Stimulated activated CD8-positive, alpha-beta memory T cell treated with anti-CD3 and anti-CD28 coated beads, Interleukin-7, amount 100 ng/mL, for 48 hours (primary cell): ENCODE measurements around the gene PRKD2.
"Not testable (repeated sequence)": the region's sequence is repeated elsewhere in the genome, so short reads cannot be mapped to it uniquely, and the experiment has no call there.

Experiments used
- DNase-seq, 2 donors: peaks; one replicate each; pipeline ENCODE4 v3.0.0-alpha.2; 2020; ENCODE audit warnings: low read depth in 1 of 2; ENCODE audit errors: extremely low read depth in 1 of 2

Gene PRKD2

GRCh38 chr19:46717034-46717715 is at the start of gene PRKD2:
Gene PRKD2, minus strand, starts transcription at chr19:46717114. Its CDS starts 744 bp downstream, at chr19:46716370.
- peak; percentile 79 to 84 for DNase-seq

GRCh38 chr19:46764817-46765291 is 47.9 kb upstream of the PRKD2 start:
- no peak for DNase-seq

GRCh38 chr19:46762245-46762890 is 45.5 kb upstream of the PRKD2 start:
- DNase-seq = no peak

DNA sequence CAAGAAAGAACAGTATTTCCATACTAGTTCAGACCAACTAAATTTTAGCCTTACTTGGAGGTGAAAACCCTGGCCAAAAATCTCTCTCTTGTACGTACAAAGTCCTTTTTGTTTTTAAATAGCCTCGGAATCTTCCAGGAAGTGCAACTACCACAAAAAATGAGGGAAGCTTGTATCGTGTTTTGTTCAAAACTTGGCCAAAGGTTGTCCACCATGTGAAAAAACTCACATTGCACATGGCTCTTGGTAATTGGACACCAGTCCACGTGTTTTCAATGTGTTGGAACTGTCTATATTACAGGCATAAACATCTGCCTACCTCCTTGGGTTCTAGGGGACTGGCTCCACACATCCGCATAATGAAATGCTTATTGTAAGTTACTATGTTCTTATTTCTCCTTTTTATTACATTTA is 44.5 kb upstream of the PRKD2 start:
- DNase-seq = no peak

GRCh38 chr19:46760897-46761296 is 44.0 kb upstream of the PRKD2 start:
- DNase-seq = not testable (repeated sequence)

DNA sequence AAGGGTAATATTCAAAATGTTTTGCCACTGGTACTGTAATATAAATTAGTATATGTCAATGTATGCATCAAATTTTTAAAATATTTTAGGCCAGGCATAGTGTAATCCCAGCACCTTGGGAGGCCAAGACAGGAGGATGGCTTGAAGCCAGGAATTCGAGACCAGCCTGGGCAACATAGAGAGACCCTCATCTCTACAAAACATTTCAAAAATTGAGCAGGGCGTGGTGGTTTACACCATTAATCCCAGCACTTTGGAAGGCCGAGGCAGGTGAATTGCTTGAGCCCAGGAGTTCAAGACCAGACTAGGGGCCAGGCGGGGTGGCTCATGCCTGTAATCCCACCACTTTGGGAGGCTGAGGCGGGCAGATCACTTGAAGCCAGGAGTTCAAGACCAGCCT is 43.4 kb upstream of the PRKD2 start:
- no peak for DNase-seq

GRCh38 chr19:46759817-46760333 is 43.0 kb upstream of the PRKD2 start:
- DNase-seq = no peak

GRCh38 chr19:46759206-46759605 is 42.3 kb upstream of the PRKD2 start:
- DNase-seq = no peak

DNA sequence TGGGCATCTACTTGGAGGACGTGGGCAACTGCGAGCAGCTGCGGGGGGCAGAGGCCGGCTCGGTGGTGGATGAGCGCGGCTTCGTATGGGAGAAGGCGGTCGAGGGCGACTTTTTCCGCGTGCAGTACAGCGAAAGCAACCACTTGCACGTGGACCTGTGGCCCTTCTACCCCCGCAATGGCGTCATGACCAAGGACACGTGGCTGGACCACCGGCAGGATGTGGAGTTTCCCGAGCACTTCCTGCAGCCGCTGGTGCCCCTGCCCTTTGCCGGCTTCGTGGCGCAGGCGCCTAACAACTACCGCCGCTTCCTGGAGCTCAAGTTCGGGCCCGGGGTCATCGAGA is 39.6 kb upstream of the PRKD2 start:
- DNase-seq = no peak

- no peak for DNase-seq
Observed at GRCh38 chr19:46755853-46756543, 39.1 kb upstream of the PRKD2 start.

- no peak for DNase-seq
Observed at GRCh38 chr19:46755077-46755852, 38.4 kb upstream of the PRKD2 start.

GRCh38 chr19:46753420-46754155 is 36.7 kb upstream of the PRKD2 start:
- DNase-seq = peak in 1 of 2 donors; percentile 50

- DNase-seq = peak in 1 of 2 donors; percentile 68
Observed at GRCh38 chr19:46748325-46749109, 31.6 kb upstream of the PRKD2 start.

DNA sequence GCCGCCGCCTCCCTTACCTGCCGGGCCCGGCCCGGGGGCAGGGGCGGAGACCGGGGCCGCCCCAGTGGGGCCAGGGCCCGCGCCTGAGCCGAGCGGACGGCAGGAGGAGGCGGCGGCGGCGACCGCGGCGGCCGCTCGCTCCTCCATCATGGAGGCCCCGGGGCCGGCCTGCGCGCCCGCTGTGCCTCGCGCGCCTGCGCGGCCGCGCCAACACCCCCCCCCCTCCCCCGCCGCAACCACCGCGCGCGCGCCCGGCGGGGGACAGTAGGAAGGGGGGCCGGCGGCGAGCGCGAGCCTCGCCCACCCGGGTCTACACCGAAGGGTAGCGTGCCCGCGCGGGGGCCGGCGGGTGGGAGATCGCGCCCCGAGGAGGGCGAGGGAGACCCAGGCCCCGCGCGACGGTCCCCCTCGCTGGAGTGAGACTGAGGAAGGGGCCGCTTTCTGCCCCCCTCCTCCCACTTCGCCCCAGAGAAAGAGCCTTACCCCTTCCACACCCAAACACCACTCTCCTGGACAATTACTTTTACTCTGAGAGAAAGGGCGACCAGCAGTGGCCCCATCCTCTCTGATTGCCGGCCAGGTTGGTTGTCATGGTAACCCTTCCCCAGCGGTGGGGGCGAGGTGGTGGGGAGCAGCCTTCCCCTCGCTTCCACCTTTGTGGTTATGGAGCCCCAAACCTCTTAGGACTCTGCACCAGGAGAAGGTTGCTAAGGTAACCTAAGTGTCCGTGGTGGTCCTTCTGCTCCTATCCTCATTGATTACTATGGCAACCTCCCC is 29.6 kb upstream of the PRKD2 start, which contains the start of gene STRN4:
Gene STRN4 (minus strand): TSS at position 170 of the 777 bp plus-strand sequence. CDS start 20 bp downstream, at position 150.
- no peak for DNase-seq

DNA sequence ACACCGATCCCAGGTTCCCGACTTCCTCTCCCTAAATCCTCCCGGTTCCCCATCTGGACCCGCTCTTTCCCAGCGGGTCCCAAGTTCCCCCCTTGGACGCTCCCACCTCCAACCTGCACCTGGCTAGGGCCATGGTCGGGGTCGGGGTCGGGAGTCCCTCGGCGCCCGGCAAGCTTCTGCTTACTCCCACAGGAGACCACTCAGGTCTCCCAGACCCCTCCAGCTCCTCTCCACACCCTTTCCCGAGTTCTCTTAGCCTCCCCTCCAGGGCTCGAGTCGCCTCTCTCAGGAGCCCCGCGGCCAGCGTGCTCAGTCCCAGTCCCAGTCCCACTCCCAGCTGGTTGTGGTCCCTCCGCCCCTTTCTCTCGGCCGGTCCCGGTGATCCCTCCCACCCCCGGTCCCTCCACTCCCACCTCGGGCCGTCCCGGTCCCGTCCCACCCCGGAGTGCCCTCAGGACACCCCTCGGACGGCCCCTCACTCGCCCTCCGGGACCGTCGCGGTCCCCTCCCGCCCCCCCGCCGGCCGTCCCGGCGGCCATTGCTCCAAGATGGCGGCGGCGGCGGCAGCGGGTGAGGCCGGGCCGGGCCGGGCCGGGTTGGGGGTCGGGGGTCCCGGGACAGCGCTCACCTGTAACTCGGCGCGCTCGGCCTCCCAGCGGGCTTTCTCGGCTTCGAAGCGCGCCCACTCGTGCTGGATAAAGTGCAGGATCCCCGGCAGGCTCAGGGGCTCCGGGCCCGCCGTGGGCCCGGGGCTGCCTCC is 28.8 kb upstream of the PRKD2 start, which contains the start of gene FKRP:
Gene FKRP (plus strand): TSS at position 537 of the 760 bp plus-strand sequence. CDS start 9,394 bp downstream, outside the sequence.
- no peak for DNase-seq

DNA sequence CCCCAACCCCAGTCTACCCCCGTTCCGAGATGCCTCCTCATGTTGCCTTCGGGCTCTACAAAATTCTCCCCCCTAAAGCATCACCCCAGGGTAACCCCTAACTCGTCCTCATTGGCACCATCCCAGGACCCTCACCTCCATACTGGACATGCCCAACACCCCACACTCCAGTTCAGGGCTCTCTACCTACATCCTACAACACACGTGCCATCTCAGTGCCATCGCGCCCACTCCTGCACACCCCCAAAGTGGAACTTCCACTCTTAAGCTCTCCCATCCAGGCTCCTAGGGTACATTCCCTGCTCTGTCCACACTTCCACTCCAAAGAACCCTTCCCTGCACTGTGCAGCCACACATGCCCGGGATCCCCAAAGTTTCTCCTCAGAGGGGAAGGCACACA is 28.1 kb upstream of the PRKD2 start:
- DNase-seq = no peak

DNA sequence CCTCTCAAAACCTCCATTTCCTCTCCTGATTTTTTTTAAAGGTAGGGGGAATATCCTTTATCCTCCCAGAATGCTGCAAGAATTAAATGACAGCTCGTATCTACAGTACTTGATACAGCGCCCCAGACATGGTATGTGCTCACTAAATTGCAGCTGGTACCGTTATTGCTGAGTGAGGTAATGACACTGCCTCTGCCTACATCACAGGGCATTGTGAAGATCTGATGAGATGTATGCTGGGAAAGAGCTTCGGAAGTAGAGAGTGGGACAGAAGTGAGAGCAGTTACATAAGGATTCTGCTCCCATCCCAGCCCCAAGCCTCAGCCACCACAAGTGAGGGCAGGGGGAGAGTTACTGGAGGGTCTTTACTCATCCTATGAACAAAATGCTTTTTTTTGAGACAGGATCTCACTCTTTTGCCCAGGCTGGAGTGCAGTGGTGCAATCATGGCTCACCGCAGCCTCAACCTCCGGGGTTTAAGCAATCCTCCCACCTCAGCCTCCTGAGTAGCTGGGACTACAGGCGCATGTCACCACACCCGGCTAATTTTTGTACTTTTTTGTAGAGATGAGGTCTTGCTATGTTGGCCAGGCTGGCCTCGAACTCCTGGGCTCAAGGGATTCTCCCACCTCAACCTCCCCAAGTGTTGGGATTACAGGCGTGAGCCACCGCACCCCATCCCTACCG is 27.2 kb upstream of the PRKD2 start:
- no peak for DNase-seq
